ENCODE results near the gene RHEX. TPM values are rescaled to one million over a fixed set of nuclear protein-coding genes. Genes with fewer than 3 reads are reported as not detected.

The RHEX gene
- total RNA-seq, 6 experiments from 2014 or later: not detected

DNA sequence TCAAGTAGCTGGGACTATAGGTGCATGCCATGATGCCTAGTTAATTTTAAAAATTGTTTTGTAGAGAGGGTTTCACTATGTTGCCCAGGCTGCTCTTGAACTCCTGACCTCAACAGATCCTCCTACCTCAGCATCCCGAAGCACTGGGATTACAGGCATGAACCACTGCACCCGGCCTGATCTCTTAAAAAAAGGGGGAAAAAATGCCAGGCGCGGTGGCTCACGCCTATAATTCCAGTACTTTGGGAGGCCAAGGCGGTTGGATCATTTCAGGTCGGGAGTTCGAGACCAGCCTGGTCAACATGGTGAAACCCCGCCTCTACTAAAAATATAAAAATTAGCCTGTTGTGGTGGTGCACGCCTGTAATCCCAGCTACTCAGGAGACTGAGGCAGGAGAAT, 51.0 kb downstream of the RHEX start:
- Mint-ChIP-seq H3K36me3 (ENCODE audit: low read depth) (no peaks in the 10 kb centered on the region), H3K9me3 (no peaks in the 10 kb centered on the region), H3K4me3 (no peak overlapping the region), H3K27ac (no peak overlapping the region), H3K4me1 (ENCODE audit: low read depth) (peaks cover 6% of the 10 kb centered on the region; the same call in 1 of the 2 replicates), H3K27me3 (ENCODE audit: insufficient read depth) (peaks cover 39% of the 10 kb centered on the region)
- TF ChIP-seq, protein P1, sequence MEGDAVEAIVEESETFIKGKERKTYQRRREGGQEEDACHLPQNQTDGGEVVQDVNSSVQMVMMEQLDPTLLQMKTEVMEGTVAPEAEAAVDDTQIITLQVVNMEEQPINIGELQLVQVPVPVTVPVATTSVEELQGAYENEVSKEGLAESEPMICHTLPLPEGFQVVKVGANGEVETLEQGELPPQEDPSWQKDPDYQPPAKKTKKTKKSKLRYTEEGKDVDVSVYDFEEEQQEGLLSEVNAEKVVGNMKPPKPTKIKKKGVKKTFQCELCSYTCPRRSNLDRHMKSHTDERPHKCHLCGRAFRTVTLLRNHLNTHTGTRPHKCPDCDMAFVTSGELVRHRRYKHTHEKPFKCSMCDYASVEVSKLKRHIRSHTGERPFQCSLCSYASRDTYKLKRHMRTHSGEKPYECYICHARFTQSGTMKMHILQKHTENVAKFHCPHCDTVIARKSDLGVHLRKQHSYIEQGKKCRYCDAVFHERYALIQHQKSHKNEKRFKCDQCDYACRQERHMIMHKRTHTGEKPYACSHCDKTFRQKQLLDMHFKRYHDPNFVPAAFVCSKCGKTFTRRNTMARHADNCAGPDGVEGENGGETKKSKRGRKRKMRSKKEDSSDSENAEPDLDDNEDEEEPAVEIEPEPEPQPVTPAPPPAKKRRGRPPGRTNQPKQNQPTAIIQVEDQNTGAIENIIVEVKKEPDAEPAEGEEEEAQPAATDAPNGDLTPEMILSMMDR (IDR thresholded peaks at IDR 0.05): no peak
- no peak for DNase-seq

DNA sequence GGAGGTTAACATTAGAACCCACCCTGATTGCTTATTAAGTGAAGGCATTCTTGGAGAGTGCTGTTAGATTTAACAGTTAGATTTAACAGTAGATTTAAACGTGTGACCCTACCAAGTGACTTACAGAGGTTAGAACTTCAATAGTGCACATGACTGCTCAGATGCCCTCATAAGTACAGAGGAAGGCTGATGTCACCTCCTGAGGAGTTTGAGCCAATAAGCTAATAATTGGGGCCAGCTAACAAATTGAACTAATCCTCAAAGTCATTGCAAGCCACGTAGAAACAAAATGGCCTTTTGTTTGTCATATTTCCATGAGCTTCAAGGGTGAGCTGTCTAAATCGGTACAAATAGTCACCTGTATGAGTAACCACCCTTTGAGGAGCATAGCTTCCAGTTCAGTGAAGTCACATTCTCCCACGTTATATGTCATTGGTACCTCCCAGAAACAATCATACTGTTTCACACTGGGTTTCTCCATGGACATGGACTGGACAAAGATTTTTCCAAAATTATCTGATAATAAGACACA, 52.6 kb downstream of the RHEX start:
- Mint-ChIP-seq H3K27me3 (ENCODE audit: insufficient read depth) (peaks cover 30% of the 10 kb centered on the region), H3K4me1 (ENCODE audit: low read depth) (peaks cover 6% of the 10 kb centered on the region; the same call in 1 of the 2 replicates), H3K4me3 (no peak overlapping the region), H3K9me3 (no peaks in the 10 kb centered on the region), H3K27ac (no peak overlapping the region), H3K36me3 (ENCODE audit: low read depth) (no peaks in the 10 kb centered on the region)
- TF ChIP-seq, protein P1 (IDR thresholded peaks at IDR 0.05): no peak
- DNase-seq: no peak

DNA sequence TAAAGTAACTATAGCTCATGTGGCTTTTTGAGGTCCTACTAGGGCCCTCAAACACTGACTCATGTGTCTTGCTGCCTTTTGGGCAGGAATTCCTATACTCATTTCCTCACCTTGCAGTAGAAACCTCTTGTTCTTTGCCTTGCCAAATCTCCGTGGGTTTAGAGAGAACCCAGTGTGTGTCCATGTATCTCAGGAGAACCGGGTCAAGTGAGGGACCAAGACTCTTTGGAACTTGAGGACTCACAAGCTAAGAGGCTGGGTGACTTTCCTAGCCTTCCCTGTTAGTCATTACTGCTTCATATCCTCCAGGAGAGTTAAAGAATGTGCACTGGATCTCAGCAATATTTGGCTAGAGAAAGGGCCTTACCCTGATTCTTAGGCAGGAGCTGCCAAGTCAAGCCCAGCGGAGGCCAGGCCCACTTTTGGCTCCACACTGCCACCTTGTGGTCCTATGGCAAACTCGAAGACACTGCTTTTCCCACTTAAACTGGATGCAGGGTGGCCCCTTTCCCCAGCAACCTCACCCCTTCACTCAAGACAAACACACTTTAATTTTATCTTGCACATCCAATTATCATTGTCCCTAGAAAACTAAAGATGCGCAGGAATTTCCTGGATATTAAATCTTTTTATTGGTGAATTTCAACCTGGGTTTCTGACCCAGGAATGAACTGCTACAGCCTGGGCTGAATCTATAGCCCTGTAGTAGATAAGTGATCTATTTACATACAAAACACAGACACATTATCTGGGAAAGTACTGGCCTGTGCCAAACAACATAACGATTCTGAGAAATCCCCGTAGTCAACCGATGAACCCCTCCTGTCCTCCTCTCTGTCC, 53.6 kb downstream of the RHEX start:
- DNase-seq: peak; percentile 78
- Mint-ChIP-seq H3K4me1 (ENCODE audit: low read depth) (peaks cover 6% of the 10 kb centered on the region; the same call in 1 of the 2 replicates), H3K4me3 (no peak overlapping the region), H3K27me3 (ENCODE audit: insufficient read depth) (peaks cover 32% of the 10 kb centered on the region), H3K27ac (no peak overlapping the region), H3K9me3 (no peaks in the 10 kb centered on the region), H3K36me3 (ENCODE audit: low read depth) (no peaks in the 10 kb centered on the region)
- TF ChIP-seq, protein P1 (IDR thresholded peaks at IDR 0.05): peak; percentile 95

DNA sequence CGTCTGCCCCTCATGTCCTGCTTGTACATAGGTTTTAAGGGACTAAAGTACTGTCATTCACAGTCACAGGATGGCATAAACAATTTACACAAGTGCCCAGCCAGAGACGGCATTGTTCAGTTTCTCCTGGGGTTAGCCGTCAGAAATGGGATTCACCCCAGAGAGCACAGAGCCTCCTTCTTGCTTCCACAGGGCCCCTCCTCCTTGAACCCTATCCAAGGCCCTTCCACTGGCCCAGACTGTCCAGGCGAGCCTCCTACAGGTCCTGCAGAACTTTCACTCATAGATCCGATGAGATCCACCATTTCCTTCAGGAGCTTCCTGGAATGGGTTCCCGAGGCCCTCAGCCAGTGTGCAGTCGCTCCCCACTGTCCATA, 54.2 kb downstream of the RHEX start:
- Mint-ChIP-seq H3K9me3 (no peaks in the 10 kb centered on the region), H3K27ac (no peak overlapping the region), H3K27me3 (ENCODE audit: insufficient read depth) (peaks cover 34% of the 10 kb centered on the region), H3K4me1 (ENCODE audit: low read depth) (peaks cover 6% of the 10 kb centered on the region; the same call in 1 of the 2 replicates), H3K4me3 (no peak overlapping the region), H3K36me3 (ENCODE audit: low read depth) (no peaks in the 10 kb centered on the region)
- TF ChIP-seq, protein P1 (IDR thresholded peaks at IDR 0.05): no peak
- DNase-seq: no peak

DNA sequence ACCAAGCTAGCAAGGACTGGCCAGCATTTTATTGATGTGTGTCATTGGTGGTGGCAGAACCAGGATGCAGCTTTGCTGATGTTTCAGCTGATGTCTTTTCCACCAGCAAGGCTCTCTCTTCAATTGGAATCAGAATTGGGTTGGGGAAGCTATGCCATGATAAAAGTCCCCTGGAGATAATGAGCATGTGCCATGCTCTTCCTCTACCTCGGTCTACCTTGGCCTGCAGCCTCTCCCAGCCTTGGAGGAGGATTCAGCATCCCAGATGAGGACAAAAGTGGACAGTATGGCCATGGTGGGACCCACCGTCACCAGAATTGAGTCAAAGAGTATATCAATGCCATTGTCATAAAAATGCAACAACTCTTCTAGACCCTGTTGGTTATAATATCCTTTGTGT, 55.7 kb downstream of the RHEX start:
- no peak overlapping the region for H3K4me3 Mint-ChIP-seq
- no peak for DNase-seq
- no peaks in the 10 kb centered on the region for H3K36me3 Mint-ChIP-seq (ENCODE audit: low read depth)
- H3K9me3 Mint-ChIP-seq: no peaks in the 10 kb centered on the region
- no peak overlapping the region for H3K27ac Mint-ChIP-seq
- peaks cover 42% of the 10 kb centered on the region for H3K27me3 Mint-ChIP-seq (ENCODE audit: insufficient read depth)
- peaks cover 6% of the 10 kb centered on the region; the same call in 1 of the 2 replicates for H3K4me1 Mint-ChIP-seq (ENCODE audit: low read depth)
- TF ChIP-seq, protein P1 (IDR thresholded peaks at IDR 0.05): no peak
